ENCODE data around the gene RUNX1.

Gene RUNX1

DNA sequence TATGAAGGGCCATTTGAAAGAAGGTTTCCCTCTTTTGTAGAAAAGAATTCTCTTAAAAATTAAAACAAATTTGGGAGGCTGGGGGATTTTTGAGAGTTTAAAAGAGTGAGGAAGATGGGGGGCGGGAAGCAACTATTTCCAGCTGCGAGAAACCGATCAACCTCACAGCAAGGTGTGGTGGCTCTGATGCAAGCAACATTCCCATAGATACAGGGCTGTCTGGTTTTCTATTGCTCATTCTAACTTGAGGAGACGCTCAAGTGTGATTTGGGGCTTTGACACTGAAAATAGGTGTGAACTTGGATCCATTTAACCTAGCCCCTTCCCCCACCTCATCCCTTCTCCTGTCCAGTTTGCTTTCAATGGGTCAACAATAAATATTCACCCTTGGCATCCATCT is 7.2 kb downstream of the RUNX1 start:
- DNase-seq (ENCODE audit: low read depth) = no peak
- TF ChIP-seq, protein P1, sequence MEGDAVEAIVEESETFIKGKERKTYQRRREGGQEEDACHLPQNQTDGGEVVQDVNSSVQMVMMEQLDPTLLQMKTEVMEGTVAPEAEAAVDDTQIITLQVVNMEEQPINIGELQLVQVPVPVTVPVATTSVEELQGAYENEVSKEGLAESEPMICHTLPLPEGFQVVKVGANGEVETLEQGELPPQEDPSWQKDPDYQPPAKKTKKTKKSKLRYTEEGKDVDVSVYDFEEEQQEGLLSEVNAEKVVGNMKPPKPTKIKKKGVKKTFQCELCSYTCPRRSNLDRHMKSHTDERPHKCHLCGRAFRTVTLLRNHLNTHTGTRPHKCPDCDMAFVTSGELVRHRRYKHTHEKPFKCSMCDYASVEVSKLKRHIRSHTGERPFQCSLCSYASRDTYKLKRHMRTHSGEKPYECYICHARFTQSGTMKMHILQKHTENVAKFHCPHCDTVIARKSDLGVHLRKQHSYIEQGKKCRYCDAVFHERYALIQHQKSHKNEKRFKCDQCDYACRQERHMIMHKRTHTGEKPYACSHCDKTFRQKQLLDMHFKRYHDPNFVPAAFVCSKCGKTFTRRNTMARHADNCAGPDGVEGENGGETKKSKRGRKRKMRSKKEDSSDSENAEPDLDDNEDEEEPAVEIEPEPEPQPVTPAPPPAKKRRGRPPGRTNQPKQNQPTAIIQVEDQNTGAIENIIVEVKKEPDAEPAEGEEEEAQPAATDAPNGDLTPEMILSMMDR (IDR thresholded peaks at IDR 0.05; ENCODE audit: control insufficient read depth, insufficient read depth, low read depth, low read length, missing control alignments) = no peak
- no peak overlapping the region for H3K4me3 ChIP-seq (ENCODE audit: control insufficient read depth, low read depth, low read length)

DNA sequence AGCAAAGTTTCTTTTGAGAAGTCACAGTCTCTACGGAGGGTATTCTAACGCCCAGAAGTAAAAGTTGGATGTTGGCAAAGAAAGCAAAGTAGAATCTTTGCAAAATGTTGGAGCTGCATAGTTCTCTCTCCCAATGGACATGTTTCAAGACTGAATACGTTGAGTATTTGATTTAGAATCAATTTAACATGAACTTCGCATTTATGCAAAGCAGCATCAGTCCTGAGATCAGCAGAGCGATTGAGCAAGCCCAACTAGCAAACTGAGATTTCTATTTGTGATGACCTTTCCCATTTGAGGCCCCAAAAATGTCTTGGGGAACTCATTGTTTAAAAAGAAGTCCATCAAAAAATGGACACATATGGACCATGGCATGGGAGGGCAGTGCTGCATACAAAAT is 8.0 kb downstream of the RUNX1 start:
- TF ChIP-seq, protein P1 (IDR thresholded peaks at IDR 0.05; ENCODE audit: control insufficient read depth, insufficient read depth, low read depth, low read length, missing control alignments) = no peak
- no peak overlapping the region for H3K4me3 ChIP-seq (ENCODE audit: control insufficient read depth, low read depth, low read length)
- DNase-seq (ENCODE audit: low read depth) = no peak

DNA sequence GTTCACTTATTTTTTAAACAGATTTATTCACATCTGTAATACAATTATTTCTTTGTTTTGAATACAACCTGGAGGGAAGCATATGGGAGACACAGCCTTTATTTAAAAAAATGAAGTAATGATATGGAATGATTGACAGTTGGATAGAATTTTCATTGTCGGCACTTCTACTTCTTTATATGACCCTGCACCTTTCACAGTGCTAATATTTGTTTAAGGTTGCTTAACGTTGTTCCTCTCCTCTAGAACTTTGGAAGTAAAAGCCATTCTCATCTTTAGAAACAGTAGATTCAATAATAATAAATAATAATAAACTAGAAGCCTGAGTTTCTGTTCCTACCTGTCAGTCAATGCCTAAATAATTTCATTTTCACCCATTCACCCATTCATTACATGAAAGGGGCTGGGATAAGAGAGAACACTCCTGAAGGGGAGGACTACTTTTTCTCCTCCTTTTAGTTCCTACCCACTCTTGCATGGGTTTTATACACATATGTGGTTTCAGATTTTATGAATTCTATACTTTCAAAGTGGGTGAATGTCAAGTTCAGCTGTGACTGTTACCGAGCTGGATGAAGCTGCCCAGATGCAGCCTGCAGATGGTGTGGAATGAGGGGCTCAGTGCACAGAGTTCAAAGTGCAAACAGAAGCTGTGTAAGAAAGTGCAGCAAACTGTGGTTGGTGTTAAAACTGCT is 9.4 kb downstream of the RUNX1 start:
- DNase-seq (ENCODE audit: low read depth) = no peak
- no peak overlapping the region for H3K4me3 ChIP-seq (ENCODE audit: control insufficient read depth, low read depth, low read length)
- TF ChIP-seq, protein P1 (IDR thresholded peaks at IDR 0.05; ENCODE audit: control insufficient read depth, insufficient read depth, low read depth, low read length, missing control alignments) = no peak

DNA sequence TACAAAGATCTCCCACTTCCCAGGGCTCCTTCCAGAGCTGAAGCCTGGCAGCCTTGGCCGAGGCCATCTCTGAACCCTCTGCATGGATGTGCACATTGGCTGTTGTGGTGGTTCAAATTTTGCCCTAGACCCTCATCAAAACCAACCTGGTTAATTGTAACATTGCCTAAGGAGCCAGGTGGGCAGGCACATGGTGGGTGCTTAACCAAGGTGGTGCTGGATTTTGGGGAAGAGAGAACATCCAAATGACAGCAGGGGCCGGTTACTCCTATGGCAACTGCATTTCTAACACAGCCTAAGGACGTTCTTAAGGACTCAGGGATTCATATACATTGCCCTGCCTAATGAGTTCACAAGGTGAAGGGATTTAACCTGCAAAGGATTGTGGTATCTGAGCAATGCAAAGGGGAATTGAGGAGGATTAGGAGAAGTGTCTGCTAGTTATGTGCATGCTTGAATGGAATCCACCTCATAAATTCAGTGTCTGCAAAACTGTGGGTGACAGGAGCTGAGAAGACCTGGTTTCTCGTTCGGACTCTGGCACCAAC is 10.3 kb downstream of the RUNX1 start:
- no peak overlapping the region for H3K4me3 ChIP-seq (ENCODE audit: control insufficient read depth, low read depth, low read length)
- no peak for DNase-seq (ENCODE audit: low read depth)
- TF ChIP-seq, protein P1 (IDR thresholded peaks at IDR 0.05; ENCODE audit: control insufficient read depth, insufficient read depth, low read depth, low read length, missing control alignments) = no peak

DNA sequence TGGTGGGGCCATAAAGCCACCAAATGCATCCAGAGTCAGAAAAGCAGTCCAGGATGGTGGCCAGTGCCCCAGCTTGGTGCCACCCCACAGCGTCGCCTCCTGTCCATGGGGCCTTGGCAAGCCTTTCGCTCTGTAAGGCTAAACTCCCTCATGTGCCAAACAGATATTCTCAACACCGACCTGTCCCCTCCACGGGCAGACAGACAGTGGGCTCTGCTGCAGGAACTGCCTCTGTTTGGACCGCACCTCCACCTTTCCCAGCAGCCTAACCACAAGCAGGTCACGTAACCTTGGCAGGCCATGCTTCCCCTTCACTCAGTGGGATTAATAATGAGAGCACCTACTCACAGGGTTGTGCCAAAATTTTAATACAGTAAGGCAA is 11.7 kb downstream of the RUNX1 start:
- TF ChIP-seq, protein P1 (IDR thresholded peaks at IDR 0.05; ENCODE audit: control insufficient read depth, insufficient read depth, low read depth, low read length, missing control alignments) = no peak
- DNase-seq (ENCODE audit: low read depth) = no peak
- no peak overlapping the region for H3K4me3 ChIP-seq (ENCODE audit: control insufficient read depth, low read depth, low read length)

DNA sequence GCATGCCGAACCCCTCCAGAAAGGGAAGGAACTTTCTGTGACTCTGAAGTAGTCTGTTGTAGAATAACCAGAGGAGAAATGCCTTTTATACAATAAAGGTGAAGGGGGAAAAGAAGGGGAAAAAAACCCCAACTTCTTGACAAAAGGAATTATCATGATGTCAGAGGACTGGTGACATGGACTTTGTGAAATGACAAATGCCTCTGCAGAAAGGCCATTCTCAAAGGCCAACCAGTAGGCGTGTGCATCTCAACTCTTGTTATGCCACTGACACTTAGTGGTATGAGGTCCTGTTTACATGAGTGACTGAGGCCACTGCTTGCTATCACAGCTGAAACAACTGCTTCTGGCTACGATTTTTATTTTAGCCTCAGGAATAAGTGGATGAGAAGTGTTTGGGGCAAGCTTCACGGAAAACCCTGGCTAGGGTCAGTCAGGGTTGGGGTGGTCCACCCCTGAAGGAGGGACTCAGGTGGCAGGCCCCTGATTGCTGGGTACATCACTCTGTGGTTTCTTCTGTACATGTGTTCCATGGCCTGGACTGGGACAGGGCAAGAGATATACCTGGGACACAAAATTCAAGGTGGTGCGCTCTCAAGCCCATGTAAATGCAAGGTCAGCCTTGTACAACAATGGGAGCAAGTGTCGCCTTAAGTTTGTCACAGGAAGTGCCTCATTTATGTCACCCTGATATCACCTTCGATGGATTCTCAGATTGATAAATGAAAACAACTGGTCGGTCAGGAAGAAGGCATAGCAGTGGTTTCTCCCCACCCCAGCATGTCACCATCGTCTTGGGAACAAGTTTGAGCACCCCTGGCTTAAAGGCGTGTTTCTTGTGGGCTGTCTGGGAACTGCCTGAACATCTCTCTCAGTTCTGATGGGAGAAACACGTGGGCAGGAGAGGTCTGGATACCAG is 12.4 kb downstream of the RUNX1 start:
- DNase-seq (ENCODE audit: low read depth) = no peak
- H3K4me3 ChIP-seq (ENCODE audit: control insufficient read depth, low read depth, low read length) = no peak overlapping the region
- TF ChIP-seq, protein P1 (IDR thresholded peaks at IDR 0.05; ENCODE audit: control insufficient read depth, insufficient read depth, low read depth, low read length, missing control alignments) = no peak

Data from AG09309 (cell line).